Lower leg skin (tissue), 3 donors: Measurements from ENCODE around the gene TRAF2.

Source experiments
- CTCF ChIP-seq, 3 donors: fragments of 450-650 bp; IDR thresholded peaks; one replicate each; pipeline ENCODE4 v1.5.1; 2016; ENCODE audit warnings: antibody characterized with exemption in 3 of 3, mild to moderate bottlenecking in 3 of 3, moderate library complexity in 2 of 3
- POLR2A ChIP-seq, 2 donors: fragments of 450-650 bp; IDR thresholded peaks; one replicate each; pipeline ENCODE4 v1.6.1; 2016 to 2017; ENCODE audit warnings: antibody characterized with exemption in 2 of 2, mild to moderate bottlenecking in 1 of 2, moderate library complexity in 1 of 2

- TF ChIP-seq POLR2A (IDR thresholded peaks at IDR 0.05) (no peak), CTCF (IDR thresholded peaks at IDR 0.05) (no peak)
These were observed 59.3 kb downstream of the TRAF2 start for GRCh38 chr9:136945333-136946227.
